HG02981 (cell line): Measurements from ENCODE around the gene DFFB.
"Not testable (repeated sequence)": the region's sequence is repeated elsewhere in the genome, so short reads cannot be mapped to it uniquely, and the experiment has no call there.

Source experiments
- ATAC-seq: cut with Tn5 transposase; IDR thresholded peaks from one replicate; pipeline ENCODE4 v1.9.1; 2021; ENCODE audit warnings: mild to moderate bottlenecking, moderate library complexity; ENCODE audit not compliant: unreplicated experiment

DFFB gene

GRCh38 chr1:3856923-3857790 lies at the start of gene DFFB, which contains the start of gene CEP104:
Gene DFFB (plus strand): TSS chr1:3857476. CDS start chr1:3857604, 128 bp downstream.
Gene CEP104 (minus strand): TSS chr1:3857211. CDS start chr1:3852407, 4,804 bp downstream.
- peak; percentile 96 for ATAC-seq

- no peak for ATAC-seq
These were observed 49.5 kb upstream of the DFFB start for GRCh38 chr1:3807769-3808168.

GRCh38 chr1:3809680-3810079 lies 47.6 kb upstream of the DFFB start:
- no peak for ATAC-seq

- ATAC-seq, result not testable (repeated sequence)
These were observed 47.0 kb upstream of the DFFB start for GRCh38 chr1:3810149-3810761.

- no peak for ATAC-seq
These were observed 45.7 kb upstream of the DFFB start for GRCh38 chr1:3811595-3811911.

GRCh38 chr1:3814065-3814464 lies 43.2 kb upstream of the DFFB start:
- ATAC-seq, result no peak

- ATAC-seq, result no peak
These were observed 42.3 kb upstream of the DFFB start for GRCh38 chr1:3814771-3815561.

GRCh38 chr1:3816331-3817137 lies 40.7 kb upstream of the DFFB start:
- ATAC-seq, result no peak

GRCh38 chr1:3817138-3817740 lies 40.0 kb upstream of the DFFB start:
- ATAC-seq, result no peak

GRCh38 chr1:3817821-3818597 lies 39.3 kb upstream of the DFFB start:
- ATAC-seq, result no peak

- ATAC-seq, result no peak
These were observed 37.5 kb upstream of the DFFB start for GRCh38 chr1:3819771-3820200.

- ATAC-seq, result no peak
These were observed 37.0 kb upstream of the DFFB start for GRCh38 chr1:3820316-3820715.

- ATAC-seq, result no peak
These were observed 36.3 kb upstream of the DFFB start for GRCh38 chr1:3821004-3821403.

- no peak for ATAC-seq
These were observed 35.8 kb upstream of the DFFB start for GRCh38 chr1:3821447-3821846.

GRCh38 chr1:3821908-3822307 lies 35.4 kb upstream of the DFFB start:
- ATAC-seq, result no peak

GRCh38 chr1:3822421-3822820 lies 34.9 kb upstream of the DFFB start:
- no peak for ATAC-seq

- ATAC-seq, result no peak
These were observed 32.6 kb upstream of the DFFB start for GRCh38 chr1:3824650-3825049.

- no peak for ATAC-seq
These were observed 31.9 kb upstream of the DFFB start for GRCh38 chr1:3825356-3825755.

- ATAC-seq, result no peak
These were observed 29.4 kb upstream of the DFFB start for GRCh38 chr1:3827813-3828307.
